RWPE2 (cell line): ENCODE data around the gene EPS8L2.

Experiments
- ATAC-seq: fragments of 200-7000 bp; cut with Tn5 transposase; 3 replicates; pipeline ENCODE4 v1.9.1; 2021; ENCODE audit warnings: low read depth
- DNase-seq: peaks from one replicate; pipeline ENCODE4 v3.0.0-alpha.2; 2020; ENCODE audit warnings: low spot score
- H3K27ac ChIP-seq: fragments of 450-650 bp; 2 replicates; pipeline ENCODE4 v1.5.1; 2017; ENCODE audit warnings: mild to moderate bottlenecking; ENCODE audit not compliant: poor library complexity, severe bottlenecking
- H3K27me3 ChIP-seq: fragments of 250-450 bp; sonication (Bioruptor Pico); 2 replicates; pipeline ENCODE4 v1.5.1; 2021; ENCODE audit warnings: mild to moderate bottlenecking, moderate library complexity; ENCODE audit not compliant: insufficient read depth, poor library complexity, severe bottlenecking
- H3K36me3 ChIP-seq: fragments of 250-450 bp; sonication (Bioruptor Pico); 2 replicates; pipeline ENCODE4 v1.5.1; 2020; ENCODE audit warnings: low read depth, mild to moderate bottlenecking, moderate library complexity
- H3K4me1 ChIP-seq: fragments of 250-450 bp; sonication (Bioruptor Pico); 2 replicates; pipeline ENCODE4 v1.5.1; 2021; ENCODE audit warnings: mild to moderate bottlenecking, moderate library complexity; ENCODE audit not compliant: insufficient read depth, poor library complexity, severe bottlenecking
- H3K4me3 ChIP-seq: fragments of 250-450 bp; sonication (Bioruptor Pico); 2 replicates; pipeline ENCODE4 v1.5.1; 2021; ENCODE audit warnings: mild to moderate bottlenecking, moderate library complexity; ENCODE audit not compliant: severe bottlenecking
- H3K9me3 ChIP-seq: fragments of 250-450 bp; sonication (Bioruptor Pico); 2 replicates; pipeline ENCODE4 v1.5.1; 2021; ENCODE audit warnings: mild to moderate bottlenecking, moderate library complexity; ENCODE audit not compliant: severe bottlenecking
- TF ChIP-seq, protein P1 (sequence below): fragments of 450-650 bp; IDR thresholded peaks from one replicate; pipeline ENCODE4 v1.5.1; 2017; ENCODE audit warnings: mild to moderate bottlenecking, moderate library complexity; ENCODE audit not compliant: poor library complexity, severe bottlenecking

EPS8L2 gene

DNA sequence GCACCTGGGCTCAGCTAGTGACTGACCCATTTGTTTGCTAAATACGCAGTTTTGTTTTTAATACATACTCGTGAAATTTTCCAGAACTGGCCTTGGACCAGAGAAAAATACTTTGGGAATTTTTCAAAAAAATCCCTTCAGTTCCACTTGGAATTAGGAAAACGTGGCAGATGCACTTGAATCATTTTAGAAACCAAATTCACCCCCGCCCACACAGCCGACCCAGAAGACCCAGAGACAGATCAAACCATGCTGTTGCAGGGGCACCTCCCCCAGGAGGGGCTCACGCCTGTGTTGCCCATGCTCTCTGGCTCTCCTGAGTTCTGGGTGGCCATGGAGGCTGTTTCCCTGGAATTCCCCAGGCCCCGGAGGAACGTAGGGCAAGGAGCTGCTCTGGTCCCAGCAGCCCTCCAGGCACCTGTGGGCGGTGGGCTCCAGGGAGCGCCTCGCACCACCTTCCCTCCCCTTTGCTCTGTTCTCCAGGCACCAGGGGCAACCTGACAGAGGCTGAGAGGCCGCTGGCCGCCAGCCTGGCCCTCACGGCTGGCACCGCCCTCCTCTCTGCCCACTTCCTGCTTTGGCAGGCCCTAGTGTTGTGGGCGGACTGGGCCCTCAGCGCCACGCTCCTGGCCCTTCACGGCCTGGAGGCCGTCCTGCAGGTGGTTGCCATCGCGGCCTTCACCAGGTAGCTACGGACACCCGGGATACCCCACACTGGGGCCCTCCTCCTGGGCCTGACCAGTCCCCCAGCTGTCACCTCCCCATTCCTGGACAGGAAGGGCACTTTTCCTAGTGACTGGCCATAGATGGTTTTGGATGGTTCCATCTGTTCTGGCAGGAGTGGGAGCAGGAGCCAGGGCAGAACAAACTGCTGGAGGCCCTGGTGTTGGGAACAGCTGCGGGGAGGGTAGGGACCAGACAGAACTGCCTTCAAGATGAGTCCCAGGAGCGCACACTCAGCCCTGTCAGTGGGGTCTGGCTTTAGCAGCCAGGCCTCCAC, 3.3 kb upstream of the EPS8L2 start:
- H3K9me3 ChIP-seq: no peaks in the 10 kb centered on the region
- H3K4me1 ChIP-seq: peaks cover 29% of the 10 kb centered on the region
- peak; percentile 62 for DNase-seq
- no peak overlapping the region for H3K4me3 ChIP-seq
- peak; percentile 8; the same call in 1 of the 3 replicates for ATAC-seq
- peaks cover 10% of the 10 kb centered on the region for H3K36me3 ChIP-seq
- H3K27ac ChIP-seq: peak overlapping the region; percentile 94
- H3K27me3 ChIP-seq: no peaks in the 10 kb centered on the region
- TF ChIP-seq, protein P1, sequence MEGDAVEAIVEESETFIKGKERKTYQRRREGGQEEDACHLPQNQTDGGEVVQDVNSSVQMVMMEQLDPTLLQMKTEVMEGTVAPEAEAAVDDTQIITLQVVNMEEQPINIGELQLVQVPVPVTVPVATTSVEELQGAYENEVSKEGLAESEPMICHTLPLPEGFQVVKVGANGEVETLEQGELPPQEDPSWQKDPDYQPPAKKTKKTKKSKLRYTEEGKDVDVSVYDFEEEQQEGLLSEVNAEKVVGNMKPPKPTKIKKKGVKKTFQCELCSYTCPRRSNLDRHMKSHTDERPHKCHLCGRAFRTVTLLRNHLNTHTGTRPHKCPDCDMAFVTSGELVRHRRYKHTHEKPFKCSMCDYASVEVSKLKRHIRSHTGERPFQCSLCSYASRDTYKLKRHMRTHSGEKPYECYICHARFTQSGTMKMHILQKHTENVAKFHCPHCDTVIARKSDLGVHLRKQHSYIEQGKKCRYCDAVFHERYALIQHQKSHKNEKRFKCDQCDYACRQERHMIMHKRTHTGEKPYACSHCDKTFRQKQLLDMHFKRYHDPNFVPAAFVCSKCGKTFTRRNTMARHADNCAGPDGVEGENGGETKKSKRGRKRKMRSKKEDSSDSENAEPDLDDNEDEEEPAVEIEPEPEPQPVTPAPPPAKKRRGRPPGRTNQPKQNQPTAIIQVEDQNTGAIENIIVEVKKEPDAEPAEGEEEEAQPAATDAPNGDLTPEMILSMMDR: no peak

DNA sequence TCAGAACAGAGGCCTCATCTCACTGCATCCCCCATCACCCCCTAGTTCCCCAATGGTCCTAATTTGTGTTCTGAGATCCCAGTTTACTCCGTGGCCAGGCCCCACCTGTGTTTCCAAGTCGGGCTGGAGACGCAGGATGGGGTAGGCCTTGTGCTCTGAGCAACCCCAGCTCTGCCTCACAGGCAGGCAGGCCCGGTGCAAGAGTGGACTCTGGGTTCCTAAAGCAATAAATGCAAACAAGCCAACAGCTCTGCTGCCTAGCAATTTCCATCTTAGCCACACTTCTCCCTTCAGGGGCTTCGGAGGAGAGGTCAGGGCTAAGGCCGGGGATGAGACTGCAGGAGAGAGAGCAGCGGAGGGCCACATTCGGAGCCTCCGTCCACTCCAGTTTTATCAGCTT, 2.5 kb upstream of the EPS8L2 start:
- TF ChIP-seq, protein P1: no peak
- H3K4me1 ChIP-seq: peaks cover 29% of the 10 kb centered on the region
- no peak overlapping the region for H3K4me3 ChIP-seq
- H3K36me3 ChIP-seq: peaks cover 16% of the 10 kb centered on the region
- ATAC-seq: no peak
- H3K27me3 ChIP-seq: no peaks in the 10 kb centered on the region
- peak overlapping the region; percentile 94 for H3K27ac ChIP-seq
- H3K9me3 ChIP-seq: no peaks in the 10 kb centered on the region
- no peak for DNase-seq

DNA sequence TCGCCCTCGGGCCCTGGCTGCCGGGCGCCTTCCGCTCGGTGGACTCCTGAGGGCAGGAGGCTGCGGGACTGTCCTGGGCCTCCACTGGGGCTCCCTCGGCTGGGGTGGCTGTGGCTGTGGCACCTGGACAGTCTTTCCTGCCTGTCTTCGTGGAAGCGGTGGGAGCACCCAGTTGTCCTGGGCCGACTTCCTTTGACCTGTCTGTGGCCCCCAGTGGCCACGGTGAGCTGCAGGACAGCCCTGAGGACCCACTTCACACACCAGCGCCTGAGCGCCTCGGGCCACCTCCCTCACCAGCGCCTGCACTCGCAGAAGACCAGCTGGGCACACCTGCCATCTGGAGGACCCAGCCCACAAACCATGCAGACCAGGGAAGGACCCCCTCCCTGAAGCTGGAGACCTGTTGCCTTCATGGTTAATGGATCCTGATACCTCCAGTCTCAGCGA, 1.8 kb upstream of the EPS8L2 start:
- Histone ChIP-seq H3K4me3 (no peak overlapping the region), H3K27me3 (no peaks in the 10 kb centered on the region), H3K9me3 (no peaks in the 10 kb centered on the region), H3K36me3 (peaks cover 16% of the 10 kb centered on the region), H3K4me1 (peaks cover 28% of the 10 kb centered on the region), H3K27ac (peak overlapping the region; percentile 94)
- DNase-seq (peak; percentile 63), ATAC-seq (no peak)
- TF ChIP-seq, protein P1: no peak

DNA sequence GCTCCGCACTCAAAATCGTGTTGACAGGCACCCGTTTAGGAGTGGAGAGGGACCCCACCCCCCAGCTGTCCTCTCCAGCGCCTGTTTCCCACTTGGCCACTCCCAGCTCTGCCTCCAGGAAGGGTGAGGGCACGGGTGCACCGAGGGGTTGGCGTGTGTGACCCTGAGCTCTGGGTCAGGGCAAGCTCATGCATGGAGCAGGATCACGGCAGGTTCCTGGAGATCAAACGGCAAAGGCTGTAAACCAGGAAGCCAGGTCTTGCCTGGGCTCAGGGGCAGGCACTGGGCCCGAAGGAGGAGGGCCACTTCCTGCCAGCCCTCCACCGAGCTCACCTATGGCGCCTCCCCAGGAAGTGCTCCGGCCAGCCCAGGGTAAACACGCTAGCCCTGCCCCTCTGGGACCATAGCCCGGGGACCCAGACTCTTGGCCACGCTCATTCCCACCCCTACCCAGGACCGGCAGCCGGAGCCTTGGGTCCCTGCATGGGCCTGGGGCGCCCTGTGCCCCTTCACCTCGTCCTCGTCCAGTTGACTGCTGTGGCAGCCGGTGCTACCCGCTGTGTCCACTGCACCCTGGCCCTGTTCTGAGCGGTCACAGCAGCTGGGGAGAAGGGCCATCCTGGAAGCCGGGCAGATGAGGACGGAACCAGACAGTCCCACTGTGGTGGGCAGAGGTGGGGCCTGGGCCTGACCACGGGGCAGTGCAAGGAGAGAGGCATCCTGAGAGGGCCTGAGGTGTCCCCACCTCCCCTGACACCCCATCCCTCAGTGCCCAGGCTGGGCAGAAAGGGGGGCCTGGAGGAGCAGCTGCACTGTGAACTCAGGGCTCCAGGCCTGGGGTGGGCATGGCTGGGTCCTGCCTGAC, 1.0 kb upstream of the EPS8L2 start:
- TF ChIP-seq, protein P1: no peak
- H3K4me1 ChIP-seq: peaks cover 28% of the 10 kb centered on the region
- DNase-seq: peak; percentile 78
- peak; percentile 57 for ATAC-seq
- H3K9me3 ChIP-seq: no peaks in the 10 kb centered on the region
- H3K27ac ChIP-seq: peak overlapping the region; percentile 94
- peaks cover 23% of the 10 kb centered on the region for H3K36me3 ChIP-seq
- H3K27me3 ChIP-seq: no peaks in the 10 kb centered on the region
- H3K4me3 ChIP-seq: peak overlapping the region; percentile 88
